NCI-H2029 (cell line): Measurements from ENCODE around the gene HOXD10.

Experiments
- DNase-seq: peaks from one replicate; lab custom pipeline; 2025; lab: John Stamatoyannopoulos, UW

HOXD10 gene

DNA sequence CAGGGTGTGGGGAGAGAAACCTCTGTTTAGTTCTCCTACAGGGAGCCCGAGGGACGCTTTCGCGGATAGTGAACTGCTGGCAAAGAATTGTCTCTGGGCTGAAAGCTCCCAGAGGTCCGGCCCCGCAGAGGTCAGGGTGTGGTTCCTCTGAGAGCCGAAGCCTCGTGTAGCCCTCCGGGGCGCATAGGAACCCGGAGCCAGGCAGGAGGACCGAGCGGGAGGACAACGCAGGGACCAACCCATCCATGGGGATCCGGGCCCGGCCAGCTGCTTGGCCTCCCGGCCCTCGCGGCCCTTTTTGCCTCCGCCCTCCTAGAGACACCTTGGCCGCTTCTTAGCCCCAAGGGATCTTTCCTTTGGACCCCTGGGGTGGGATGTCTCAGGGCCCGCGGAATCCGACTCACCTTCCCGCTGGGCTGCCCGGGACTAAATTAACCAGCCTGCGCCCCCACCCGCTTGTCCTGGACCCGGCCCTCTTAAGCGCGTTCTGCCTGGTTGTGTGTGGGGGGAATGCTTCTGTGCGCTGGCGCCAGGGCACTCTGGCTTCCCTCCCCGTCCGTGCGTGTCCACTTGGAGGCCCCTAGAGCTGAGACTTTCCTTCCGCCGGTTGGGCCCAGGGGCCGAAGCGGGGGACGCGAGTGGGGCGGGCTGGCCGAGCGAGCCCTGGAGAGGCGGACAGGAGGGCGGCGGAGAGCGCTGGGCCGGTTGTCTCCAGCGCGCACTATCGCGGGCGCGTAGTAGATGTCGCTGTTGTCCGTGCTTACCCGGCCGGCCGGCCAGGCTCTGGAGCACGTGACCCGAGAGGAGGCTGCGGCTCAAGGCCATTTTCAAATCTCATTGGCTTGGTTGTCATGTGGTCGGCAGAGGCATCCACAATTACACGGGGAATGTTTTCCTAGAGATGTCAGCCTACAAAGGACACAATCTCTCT is at the start of gene HOXD10:
Gene HOXD10 (plus strand): TSS at position 896 of the 931 bp plus-strand sequence. CDS start 56 bp downstream, outside the sequence.
- DNase-seq: no peak

DNA sequence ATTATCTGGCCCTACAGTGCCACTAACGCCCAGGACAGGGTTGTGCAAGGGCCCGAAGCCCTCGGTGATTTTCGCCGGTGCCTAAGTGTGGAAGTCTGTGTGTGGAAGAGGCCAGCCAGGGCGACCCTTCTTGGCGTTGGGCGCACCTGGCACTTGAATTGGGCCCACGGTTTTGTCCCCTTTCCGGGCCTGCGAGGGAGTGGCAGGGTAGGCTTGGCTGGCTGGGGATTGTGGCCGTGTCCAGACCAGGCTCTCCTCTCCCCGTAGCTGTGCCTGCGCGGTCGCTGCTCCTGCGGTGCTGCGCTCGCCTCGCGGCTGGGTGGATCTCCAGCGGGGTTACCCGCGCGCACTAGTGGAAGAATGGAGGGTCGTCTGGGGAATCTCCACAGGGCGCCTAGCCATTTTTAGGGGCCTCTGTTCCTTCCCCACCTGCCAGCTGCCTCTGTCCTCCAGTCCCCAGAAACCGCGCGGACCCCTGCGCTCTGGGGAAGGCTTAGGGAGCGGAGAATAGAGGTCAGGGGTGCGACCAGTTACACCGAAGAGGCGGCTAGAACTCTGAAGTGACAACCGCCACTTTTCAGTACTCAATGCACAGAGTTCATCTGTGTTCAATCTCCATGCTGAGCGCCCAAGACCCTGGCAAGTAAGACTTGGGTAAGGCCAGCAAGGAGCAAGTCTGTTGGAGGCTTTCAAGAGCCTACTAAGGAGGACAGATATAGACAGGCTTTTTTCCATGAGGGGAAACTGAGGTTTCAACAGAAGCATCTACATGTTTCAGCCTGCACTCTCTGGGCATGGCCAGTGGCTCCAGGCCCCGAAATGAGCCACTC is 48.8 kb upstream of the HOXD10 start:
- no peak for DNase-seq

DNA sequence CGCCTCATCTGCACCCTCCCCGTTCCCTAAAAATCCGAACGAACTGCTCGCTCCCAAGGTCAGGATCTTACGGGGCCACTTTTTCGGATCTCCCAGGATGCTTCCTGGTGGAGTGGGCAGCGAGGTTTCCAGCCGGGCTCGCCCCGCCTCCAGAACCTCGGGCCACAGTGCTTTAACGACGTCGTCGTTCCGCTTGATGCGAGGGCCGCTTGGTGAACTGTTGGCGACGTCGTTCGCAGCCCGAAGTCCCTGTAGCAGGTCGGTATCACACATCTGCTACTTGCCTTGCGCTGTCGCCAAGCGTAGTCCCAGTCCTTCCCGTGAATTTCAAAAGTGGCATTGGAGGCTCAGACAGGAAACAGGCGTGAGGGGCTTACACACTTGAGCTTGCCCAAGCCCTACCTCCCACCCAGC is 48.2 kb upstream of the HOXD10 start:
- DNase-seq: no peak

DNA sequence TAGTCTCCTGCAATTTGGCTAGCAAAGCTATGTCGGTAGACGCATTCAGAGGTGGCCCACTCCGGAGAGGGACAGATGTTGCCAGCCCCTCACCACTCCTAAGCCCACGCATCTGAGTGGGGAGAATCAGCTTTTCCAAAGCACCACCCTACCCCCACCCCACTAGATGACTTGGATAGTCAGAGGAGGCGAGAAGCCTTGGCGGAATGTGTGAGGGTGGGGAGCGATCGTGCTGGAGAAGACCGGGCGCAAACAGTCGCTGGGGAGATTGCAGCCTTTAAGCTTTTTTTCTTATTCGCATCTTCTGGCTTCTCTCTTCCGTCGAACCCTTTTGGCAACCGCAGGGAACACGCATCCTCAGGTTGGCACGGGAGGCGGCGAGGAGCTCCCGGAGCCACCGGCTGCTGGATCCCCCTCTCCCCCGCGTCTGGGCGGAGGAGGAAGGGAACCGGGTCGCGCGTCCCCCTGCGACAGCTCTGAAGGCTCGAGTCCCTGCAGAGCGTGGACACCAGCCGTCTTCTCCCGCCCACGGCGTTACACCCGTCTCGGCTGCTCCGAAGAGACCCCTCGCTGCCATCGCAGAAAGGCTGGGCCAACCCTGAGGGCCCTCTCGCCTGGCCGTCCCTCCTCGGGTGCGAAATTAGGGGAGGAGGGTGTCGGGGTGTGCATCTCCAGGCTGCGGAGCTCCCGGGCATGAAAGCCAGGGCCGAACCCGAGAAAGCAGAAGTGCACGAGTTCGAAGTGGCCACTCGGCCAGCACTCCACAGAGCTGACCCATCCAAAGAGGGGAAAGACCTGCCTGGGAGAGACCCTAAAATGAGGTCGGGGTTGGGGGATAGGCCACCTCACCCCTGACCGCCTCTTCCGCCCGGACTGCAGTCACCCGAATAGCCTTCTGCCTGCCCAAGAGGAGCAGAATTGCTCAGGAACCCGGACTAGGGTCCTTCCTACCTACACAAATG is 45.0 kb upstream of the HOXD10 start:
- DNase-seq: no peak

DNA sequence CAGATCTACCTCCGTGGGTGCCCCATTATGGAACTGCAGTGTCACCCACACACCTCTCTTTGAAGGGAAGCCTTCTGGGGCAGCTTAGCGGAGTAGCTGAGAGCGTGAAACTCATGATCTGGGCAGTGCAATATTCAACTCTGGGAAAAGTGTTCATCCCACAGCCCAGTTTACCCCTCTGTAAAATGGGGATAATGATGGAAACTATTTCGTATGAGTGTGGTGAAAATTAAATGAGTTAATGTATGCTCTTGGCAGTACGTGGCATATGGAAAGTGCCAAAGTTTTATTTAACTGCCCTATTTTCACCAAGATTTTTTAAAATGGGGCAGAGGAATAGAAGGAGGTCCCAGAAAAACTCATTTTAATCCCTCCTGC is 44.3 kb upstream of the HOXD10 start:
- DNase-seq: no peak

DNA sequence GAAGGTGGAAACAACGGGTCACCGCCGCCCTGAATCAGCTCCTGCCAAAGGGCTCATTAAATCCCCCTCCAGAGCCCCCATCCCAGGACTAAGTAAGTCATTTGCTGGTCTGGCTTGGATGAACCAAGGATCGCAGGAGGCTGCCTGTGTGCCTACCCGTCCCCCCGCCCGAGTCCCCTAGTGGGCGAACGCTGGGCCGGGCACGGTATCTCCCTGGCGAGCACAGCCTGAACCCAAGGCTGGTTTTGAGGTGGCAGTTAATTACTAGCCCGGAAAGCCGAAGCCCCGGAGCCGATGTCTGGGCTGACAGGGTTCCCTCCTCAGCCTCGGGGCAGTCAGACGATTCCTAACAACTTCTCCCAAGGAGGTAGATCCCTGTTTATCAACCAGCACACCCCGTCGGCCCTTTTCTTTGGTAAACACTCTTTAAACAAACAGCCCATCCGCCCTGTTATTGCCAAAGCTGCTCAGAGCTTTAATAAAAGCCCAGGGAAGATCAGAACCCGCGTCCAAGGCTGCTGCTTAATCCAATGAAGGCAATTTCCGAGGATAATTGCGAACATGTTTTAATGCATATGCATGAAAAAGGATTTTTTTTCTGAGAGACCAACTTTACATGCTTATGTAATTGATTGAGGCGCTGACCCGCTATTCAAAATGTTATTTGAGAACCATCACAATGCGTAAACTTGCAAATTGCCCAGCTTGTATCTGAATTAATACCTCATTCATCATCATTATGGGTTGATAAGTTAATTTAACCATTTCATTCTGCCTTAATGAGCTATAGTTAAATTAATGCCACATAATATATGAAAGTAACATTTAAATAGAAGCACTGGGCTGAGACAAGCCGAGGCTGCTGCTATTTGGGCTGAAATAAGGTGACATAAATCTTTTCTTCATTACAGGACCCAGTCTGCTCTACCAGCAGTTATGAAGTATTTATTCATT is 43.4 kb upstream of the HOXD10 start:
- DNase-seq: no peak

DNA sequence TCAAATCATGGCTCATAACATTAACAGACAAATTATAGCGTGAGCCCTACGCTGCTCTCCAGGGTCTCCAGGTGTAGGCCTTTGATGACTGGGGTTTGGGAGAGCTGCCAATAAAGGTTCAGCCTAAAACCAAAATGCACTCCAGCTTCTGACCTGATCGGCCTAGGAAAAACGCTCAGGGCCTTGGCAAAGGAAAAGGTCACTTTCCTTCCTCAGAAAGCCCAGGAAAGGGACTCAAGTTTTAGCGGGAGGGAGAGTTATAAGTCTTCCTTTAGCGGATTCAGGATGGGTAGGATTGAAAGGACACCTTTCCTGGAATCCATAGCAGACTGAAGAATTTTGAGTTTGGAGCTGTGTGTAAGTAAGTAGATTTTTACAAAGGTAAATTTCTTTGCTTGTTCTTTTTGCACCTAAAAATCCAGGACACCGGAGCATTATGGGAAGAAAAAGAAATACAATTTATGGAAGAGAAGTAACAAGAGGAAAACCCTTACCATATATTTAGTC is 41.6 kb upstream of the HOXD10 start:
- no peak for DNase-seq

DNA sequence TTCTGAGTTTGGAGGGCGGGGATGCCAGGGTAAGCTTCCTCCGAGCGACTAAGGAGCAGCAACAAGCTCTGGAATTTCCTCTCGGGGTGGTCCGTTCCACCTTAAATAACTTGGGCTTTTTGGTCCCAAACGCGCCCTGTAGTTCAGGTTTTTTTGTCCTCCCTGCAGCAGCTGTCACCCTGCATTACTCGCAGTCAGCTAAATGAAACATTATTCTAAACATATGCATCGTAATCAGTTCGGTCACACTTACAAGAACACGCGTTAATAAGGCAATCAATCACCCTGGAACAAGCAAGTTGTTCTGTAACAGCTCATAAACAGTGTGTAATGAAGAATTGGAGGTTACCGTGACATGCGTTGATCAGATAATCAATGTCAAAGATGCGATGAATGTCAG is 41.1 kb upstream of the HOXD10 start:
- DNase-seq: no peak

DNA sequence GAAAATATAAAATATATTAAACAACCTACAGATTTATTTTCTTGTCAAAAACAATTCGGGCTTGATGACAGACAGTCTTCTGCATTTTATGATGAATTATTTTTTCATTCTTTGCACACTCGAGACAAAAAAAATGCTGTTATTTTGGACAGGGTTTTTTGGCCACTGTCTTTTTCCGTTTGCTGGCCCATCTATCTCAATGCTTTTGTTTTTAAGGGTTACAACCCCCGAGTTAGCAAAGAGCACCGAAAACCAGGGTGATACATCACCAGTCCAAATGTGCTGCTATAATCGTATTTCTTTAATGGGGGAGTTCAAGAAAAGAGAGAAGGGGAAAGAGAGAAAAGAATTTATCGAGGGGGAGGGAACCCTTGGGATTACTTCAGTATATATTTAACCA is 40.5 kb upstream of the HOXD10 start:
- no peak for DNase-seq

DNA sequence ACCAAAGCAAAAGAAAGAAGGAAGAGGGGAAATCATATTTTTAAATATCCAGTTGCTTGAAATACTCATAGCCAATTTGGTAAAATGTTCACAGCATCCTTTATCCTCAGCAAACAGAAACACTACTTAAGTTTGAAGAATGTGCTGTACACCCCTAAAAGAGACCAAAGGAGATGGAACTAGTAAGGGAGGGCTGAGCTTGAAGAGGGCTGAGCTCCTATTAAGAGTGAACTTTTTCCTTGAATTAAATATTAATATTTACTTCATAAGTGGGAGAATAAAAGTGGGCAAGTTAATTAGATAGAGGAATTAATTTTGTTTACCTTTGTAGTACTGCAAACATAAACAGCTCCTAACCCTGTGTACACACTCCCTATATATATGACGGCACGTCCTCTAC is 39.8 kb upstream of the HOXD10 start:
- DNase-seq: no peak

DNA sequence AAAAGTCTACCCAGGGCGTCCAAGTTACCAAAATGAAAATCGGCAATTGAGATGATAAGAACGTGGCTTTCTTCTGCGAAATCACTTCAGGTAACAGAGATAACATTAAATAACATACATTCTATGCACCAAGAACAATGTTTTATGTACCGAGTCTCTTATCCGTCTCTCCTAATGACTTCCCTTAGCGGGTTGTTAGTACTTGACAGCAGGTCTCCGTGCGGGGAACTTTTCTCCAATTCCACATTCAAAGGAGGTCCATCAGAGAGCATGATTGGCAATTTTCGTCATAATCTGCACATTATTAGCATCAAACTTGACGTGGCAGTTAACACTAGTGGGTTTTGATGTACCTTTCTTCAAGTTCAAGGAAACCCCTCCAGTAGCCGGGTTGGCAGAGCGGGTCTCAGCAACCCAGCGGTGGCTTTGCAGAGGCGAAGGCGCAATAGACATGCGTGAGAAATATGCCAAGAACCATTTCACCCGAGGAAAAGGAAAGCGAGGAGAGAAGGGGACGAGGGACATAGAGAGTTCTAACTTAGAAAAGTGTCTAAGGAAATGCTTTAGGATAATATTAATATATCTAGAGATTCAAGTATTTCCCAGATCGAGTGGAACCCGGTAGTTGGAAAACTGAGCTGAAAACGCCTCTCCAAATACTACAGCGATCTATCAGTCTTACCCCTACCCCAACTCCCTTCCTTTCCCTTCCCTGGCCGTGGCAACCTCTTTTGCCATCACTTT is 37.9 kb upstream of the HOXD10 start:
- DNase-seq: no peak

DNA sequence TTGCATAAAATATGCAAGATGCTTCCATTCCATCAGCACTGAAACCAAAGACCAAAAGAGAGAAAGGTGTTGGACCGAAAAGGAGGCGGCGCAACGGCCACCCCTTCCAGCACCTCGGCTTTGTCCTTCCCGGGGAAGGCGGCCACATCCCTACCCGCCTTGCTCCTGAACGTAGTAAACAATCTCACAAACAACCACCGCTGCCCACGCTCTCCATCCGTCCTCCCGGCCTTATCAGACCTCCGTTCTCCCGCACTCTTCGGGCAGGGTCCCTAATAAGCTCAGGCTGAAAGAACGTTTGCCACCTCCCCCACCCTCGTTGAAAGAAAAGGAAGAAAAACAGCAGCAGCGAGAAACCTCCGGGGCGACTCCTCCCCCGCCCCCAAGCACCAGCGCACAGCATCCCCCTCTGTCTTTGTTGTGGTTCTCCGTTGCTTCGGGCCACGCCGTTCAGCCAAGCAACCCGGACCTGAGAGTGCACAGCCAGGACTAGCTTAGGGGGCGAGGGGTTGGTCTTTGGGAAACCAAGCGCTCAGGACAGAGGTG is 37.2 kb upstream of the HOXD10 start:
- DNase-seq: no peak

DNA sequence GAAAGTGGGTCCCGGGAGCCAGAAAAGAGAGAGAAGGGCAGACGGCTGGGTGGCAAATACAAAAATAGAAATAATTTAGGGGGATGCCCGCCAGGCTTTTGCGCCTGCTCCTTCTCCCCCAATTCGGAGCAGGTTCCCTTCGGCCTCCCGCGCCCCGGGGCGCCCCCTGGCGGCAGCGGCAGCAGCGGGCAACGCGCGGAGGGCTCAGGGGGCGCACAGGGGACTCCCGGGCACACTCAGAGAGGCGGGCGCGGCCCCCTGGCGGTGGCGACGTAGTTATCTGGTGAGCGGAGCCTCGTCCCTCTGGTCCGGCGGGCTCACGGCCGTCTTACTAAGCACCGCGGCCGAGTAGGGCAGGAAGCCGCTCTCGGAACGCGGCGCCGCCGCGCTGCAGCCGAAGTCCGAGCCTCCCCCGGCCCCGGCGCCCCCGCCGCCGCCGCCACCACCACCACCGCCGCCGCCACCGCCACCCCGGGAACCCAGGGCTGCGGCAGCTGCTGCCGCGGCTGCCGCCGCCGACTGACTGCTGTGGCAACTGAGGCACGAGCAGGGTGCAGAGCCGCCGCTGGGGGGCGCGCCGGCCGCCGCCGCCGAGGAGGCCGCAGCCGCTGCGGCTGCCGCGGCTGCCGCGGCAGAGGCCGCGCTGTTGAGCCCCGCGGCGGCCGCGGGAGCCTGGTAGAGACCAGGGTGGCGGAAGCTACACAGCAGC is 36.6 kb upstream of the HOXD10 start:
- peak; percentile 61 for DNase-seq

DNA sequence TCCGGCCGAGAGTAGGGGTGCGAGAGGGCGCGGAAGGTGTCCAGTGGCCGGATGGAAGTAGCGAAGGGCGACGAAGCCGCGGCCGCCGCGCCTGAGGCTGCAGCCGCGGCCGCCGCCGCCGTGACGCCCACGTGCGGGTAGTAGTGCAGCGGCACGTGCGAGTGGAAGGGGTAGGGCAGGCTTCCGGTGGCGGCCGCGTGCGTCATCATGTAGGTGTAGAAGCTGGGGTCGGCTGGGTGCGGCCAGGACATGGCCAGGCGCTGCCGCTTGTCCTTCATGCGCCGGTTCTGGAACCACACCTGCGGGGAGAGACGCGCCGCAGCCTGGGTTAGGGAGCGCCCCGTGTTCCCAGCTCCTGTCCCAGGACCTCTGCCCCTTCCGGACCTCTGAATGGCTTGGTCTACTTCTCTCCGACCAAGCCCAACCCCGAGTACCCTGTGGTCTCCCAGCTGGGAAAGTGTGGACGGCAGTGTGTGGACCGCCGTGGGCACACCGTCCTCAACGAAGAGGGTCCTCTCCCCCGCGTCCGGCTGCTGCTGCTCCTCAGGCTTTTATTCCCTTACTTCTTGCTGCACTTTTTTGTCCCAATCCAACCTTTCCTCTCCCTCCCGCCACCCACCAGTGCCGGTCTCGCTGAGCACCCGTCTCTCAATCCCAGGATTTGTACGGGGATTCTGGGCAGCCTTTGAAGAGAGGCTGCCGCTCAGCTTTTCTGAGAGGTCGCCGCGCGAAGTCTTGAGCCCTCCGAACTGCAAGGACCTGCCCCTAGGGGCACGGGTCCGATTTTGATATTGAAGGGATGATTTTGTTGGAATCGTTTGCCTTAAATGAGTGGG is 35.8 kb upstream of the HOXD10 start:
- peak; percentile 44 for DNase-seq

DNA sequence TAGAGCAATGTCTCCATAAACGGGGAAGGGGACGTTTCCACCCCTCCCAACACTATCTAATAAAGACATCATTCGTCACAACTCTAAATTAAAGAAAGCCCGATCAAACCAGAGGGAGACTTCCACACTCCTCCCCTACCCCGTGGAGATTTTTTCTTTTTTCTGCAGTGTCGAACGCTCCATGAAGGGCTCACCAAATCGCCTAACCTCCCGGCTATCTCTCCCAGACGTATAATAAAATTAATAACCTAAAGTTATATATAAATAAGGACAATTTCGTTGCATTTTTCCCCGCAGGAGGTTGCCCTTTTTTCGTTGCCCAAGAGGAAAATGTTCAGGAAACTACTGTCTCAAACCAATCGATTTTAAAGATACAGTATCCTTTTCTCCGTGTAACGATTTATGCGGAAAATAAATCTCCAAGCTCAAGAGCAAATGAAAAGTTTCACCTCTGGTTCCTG is 35.2 kb upstream of the HOXD10 start:
- no peak for DNase-seq

DNA sequence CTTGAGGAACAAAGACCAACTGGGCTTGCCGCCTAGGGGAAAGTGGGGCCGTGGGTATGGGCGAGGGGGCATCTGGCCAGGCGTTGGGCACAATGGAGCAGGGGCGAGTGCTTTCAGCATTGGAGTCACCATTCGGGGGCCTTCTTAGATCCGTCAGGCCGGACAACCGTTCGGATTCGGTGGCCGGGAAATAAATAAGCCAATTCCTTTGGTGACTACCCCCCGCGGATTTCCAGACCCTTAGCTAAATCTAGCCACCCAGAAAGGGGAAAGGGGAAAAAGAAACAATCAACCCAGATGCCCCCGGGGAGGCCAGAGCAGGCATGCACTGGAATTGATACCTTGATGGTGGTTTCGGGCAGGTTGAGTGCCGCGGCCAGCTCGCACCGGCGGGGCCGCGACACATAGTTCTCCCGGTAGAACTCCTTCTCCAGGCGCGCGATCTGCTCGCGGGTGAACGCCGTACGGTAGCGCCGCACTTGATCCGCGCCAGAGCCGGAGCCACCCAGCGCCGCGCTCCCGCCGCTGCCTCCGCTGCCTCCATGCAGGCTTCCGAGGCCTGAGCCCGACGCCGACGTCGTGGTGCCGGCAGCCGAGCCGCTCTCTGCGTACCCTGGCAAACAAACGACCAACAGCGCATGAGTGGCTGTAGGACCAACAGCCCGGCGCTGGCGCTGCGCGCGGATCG is 34.6 kb upstream of the HOXD10 start:
- no peak for DNase-seq

DNA sequence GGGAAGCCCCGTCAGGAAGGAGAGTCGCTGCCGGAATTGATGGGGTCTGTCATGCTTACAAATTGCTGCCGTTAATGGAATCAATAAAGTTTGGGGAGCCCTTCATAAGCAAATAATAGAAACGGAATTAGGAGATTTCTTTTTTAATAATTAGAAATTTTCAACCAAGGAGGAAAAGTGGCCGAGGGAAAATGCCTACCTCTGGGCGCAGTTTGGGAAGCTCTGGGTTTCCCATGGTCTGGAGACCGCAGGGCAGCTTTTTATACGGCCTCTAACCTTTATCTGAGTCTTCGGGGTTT is 34.1 kb upstream of the HOXD10 start:
- no peak for DNase-seq
